ENCODE results near the gene AHRR.
"Not testable (repeated sequence)": the region's sequence is repeated elsewhere in the genome, so short reads cannot be mapped to it uniquely, and the experiment has no call there.

Gene AHRR

DNA sequence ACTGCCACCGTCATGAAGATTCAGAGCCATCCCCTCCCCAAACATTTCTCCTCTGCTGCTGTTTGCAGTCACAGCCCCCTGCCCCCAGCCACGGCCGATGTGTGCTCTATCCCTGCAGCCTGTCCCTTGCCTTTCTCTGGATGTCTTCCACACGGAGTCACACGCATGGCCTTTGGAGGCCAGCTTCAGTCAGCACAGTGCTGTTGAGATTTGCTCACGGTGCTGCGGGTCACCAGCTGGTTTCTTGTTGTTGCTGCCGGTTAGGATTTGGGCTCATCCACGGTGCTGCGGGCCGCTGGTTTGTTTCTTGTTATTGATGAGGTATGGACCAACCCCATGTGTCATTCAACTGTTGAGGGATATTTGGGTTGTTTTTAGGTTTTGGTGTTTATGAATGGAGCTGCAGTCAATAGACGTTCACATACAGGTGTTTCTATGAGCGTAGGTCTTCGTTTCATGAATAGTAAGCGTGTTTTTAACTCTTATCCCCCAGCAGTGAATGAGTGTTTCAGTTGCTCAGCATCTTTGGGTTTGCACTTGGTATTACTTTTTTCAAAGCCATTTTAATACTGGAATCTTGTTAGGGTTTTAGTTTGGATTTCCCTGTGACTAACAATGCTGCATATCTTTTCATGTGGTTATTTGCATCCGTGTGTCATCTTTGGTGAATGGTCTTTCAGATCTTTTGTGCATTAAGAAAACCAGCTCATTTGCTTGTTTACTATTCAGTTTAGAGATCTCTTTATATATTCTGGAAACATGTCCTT, 57.6 kb downstream of the AHRR start:
- no peak for DNase-seq (ENCODE audit: low spot score)

DNA sequence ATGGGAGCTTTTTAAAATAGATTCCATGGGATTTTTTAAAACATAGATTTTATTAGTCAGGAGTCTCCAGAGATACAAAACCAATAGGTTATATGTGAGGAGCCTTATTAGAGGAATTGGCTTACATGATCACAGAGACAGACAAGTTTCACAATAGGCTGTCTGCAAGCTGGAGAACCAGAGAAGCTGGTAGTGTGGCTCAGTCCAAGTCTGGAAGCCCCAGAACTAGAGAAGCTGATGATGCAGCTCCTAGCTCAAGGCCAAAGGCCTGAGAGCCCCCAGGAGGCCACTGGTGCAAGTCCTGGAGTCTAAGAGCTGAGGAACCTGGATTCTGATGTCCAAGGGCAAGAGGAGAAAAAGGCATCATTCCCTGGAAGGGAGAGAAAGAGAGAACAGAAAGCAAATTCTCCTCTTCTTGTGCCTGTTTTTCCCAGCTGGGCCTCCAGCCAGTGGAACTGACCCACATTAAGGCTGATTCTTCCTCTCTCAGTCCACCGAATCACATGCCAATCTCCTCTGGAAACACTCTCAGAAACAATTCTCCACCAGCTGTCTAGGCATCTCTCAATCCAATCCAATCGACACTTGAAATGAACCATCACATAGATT, 59.3 kb downstream of the AHRR start:
- DNase-seq (ENCODE audit: low spot score): no peak

DNA sequence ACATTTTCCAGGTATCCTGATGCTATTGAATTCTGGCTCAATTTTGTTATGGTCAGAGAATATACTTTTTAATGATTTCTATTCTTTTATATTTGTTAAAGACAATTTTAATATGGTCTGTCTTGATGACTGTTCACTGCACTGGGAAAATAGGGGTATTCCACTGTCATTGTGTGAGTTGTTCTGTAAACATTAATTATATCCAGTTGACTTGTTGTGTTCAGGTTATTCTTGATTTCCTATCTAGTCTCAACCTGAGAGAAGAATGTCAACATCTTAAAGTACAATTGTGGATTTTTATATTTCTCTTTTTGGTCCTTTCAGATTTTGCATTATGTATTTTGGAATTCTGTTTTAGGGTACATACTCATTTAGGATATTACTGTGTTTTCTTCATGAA, 61.6 kb downstream of the AHRR start:
- no peak for DNase-seq (ENCODE audit: low spot score)

DNA sequence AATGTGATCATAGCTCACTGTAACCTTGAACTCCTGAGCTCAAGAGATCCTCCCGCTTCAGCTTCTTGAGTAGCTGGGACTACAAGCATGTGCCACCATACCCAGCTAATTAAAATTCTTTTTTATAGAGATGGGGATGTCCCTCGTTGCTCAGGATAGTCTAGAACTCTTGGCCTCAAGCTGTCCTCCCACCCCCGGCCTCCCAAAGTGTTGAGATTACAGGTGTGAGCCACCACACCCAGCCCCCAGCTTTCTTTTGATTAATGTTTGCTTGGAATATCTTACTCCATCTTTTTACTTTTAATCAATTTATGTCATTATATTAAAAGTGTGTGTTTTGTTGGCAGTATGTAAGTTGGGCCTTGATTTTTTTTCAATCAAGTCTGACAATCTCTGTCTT, 62.1 kb downstream of the AHRR start:
- DNase-seq (ENCODE audit: low spot score): no peak

DNA sequence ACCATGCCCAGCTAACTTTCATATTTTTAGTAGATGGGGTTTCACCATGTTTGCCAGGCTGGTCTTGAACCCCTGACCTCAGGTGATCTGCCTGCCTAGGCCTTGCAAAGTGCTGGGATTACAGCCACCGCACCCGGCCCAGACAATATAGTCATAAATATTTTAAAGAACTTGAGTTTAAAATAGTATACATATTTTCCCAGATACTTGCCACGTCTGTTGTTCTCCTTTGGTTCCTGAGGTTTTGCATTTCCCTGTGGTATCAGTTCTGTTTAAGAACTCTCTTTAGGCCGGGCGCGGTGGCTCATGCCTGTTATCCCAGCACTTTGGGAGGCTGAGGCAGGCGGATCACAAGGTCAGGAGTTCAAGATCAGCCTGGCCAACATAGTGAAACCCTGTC, 63.1 kb downstream of the AHRR start:
- DNase-seq (ENCODE audit: low spot score): not testable (repeated sequence)

DNA sequence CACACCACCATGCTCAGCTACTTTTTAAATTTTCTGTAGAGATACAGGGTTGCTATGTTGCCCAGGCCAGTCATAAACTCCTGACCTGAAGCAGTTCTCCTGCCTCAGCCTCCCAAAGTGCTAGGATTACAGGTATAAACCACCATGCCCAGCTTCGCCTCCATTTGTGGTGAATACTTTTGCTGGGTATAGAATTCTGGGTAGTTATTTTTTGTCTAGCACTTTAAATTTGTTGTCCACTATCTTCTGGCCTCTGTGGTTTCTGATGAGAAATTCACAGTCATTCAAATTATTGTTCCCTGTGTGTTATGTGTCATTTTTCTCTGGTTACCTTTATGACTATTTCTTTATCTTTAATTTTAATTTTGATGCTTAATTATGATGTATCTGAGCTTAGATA, 63.8 kb downstream of the AHRR start:
- no peak for DNase-seq (ENCODE audit: low spot score)

DNA sequence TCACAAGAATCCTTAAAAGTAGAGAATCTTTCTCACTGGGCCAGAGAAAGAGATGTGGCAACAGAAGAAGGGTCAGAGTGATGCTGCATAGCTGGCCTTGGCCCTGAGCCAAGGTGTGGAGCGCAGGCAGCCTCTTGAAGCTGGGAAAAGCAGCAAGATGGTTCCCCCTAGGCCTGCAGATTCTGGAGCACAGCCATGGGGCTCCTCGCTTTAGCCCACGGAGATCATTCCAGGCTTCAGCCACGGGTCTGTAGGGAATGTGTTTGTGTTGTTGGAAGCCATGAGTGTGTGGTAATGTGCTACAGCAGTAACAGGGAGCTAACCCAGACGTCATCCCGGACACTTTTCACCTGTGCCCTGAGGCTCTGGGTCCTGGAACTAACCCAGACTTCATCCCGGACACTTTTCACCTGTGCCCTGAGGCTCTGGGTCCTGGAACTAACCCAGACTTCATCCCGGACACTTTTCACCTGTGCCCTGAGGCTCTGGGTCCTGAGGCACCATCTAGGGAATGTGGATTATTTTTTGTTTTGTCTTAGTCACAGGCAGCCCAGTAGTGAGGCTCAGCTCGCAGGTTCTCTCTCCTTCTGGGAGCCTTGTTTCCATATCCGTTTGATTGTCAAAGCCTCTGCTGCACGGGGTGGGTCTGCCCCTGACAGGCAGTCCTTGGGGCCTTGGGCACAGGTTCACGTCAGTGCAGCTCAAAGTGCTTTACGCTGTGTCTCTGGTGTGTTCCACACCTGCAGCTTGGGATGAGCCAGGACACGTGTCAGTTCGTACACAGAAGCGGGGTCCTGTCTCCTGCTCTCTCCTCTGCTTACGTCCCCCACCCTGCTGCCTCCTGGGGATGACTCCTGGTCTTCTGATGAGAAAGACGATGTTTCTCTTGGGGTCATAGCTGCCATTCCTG, 65.2 kb downstream of the AHRR start:
- DNase-seq (ENCODE audit: low spot score): no peak

DNA sequence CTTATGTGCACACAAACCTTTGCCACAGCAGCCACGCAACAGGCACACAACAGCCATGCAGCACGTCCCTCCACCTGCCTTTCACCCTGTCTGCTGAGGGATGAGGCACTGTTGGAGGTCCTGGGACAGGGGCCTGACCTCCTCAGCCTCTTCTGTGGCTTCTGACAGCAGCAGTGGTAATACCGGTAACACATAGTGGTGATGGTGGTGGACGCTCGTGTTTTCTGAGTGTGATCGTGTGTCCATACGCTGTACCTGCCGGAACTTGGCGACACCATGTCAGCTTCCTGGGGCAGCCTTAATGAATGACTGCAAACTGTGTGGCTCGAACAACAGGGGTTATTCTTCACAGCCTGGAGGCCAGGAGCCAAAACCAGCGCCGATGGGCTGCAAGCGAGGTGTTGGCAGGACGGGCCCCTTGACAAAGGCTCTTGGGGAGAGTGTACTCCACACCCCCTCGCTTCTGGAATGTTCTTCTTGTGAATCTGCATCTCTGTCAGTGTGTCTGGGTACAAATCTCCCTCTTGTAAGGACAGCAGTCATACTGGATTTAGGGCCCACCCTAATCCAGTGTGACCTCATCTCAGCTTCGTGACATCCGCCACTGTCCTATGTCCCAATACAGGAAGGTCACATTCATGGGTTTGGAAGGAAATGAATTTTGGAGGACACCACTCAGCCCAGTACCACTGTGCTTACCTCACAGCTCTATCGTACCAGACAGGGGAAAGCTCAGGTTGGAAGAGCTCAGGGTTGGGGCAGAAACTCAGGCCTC, 66.2 kb downstream of the AHRR start:
- DNase-seq (ENCODE audit: low spot score): no peak

DNA sequence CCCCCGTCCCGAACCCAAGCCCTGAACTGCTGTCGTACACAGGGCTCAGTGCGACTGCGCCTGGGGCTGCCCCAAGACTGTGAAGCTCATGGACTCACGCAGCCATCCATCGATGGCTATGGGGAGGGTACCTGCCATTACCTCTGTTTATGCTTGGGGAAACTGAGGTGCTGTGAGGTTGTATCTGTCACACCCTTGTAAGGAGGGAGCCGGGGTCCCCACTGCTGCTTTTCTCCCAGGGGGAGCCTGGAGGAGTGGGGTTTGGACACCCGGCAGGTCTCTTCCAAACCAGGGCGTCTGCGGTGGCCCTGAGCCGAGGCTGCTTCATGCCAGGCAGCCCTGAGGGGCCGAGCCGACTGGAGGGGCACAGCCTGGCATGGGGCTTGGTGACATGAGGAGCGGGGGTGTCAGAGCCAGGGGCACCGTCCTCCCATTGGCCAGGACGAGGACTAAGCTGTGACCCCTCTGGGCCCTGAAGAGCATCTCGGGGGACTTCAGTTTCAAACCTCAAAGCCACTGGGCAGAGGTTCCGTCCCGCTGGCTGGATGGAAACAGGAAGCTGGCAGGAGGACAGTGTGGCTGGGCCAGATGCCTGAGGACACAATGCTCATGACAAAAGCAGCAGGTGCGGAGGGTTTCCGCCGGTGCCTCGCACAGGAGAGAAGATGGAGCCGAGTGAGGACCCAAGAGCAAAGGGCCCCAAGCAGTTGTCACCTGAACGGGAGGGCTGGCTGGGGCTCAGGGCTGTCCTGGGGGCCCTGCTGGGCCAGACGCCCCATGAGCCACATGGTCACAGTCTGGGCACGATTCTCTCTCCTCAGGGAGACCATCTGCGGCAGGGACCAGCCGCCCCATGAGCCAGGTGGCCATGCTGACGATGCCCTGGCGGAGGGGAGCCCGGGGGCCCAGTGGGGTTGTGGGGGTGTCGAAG, 67.0 kb downstream of the AHRR start:
- DNase-seq (ENCODE audit: low spot score): no peak

DNA sequence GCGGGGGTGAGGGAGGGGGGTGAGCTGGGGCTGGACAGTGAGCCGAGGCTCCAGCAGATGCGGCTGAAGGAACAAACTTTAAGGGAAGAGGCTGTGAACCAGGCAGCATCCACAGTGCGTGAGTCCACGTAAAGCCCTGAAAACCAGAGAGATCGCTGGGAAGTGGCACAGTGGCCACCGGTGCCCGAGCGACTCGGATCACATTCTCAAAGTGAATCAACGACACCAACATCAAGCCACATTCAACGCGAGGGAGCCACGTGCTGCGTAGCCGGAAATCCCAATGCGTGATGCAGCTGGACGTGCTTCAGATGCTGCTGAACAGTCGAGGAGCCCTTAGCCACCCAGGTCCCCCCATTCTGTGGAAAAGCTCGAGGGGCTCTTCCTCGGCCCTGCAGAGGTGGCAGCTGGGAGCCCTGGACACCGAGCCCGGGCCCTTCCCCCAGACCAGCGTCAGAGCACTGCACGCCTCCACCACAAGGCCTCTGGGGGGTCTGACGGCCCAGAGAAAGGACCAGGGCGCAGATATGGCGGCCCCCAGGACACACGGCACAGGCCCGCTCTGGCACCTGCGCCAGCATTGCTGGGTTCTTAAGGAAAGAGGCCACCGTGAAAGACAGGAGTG, 67.8 kb downstream of the AHRR start:
- no peak for DNase-seq (ENCODE audit: low spot score)

DNA sequence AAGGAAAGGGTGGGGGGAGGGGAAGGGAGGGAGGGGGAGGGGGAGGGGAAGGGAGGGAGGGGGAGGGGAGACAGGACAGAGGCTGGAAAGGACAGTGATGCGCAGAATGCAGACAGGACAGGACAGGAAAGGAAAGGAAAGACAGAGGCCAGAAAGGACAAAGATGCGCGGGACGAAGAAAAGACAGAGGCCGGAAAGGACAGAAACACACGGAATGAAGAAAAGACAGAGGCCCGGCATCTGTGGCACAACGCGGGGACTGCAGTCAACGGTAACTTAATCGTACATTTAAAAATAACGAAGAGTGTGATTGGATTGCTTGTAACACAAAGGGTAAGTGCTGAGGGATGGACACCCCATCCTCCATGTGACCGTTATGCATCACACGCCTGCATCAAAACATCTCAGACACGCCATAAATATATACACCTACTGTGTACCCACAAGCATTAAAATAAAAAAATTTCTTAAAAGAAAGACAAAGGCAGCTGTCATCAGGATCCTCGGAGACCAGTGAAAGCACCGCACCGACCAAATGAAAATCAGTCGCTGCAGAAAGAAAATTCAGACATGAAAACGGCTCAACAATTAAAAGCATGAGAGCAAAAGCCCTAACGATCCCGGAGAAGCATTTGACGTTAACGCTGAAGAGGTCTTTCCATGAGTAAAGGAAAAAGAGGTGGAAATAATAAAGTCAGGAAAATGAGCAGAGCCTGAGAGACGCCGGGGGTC, 68.5 kb downstream of the AHRR start:
- no peak for DNase-seq (ENCODE audit: low spot score)

DNA sequence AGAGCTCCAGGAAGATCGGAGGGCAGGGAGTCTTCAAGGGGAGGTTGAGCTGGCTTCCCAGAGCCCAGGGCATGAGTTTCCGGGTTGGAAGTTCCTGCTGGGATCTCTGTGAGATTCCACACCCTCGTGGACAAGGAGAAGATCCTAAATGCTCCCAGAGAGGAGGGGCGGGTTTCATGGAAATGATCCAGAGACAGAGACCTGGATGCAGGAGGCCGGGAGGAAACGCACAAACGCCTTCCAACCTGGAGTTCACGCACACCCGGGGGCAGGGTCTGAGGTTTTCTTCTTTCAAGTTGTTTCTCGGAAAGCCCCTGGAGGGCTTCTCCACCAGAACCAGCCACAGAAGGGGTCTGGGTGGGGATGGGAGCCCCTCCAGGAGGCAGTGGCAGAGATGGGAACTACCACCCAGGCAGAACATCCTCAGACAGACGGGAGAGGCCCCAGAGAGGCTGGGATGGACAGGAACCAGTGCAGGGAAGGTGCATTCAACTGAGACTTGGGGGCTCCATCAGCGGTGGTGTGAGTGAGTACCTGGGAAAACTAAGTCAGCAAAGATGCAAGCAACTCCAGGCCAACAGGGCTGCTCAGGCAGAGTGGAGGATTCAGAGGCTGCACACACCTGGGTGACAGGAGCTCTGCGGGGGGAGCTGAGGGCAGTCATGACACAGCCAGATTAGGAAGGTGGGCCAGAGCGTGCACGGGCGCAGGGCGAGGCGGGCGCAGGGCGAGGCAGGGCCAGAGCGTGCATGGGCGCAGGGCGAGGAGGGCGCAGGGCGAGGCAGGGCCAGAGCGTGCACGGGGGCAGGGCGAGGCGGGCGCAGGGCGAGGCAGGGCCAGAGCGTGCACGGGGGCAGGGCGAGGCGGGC, 69.3 kb downstream of the AHRR start:
- no peak for DNase-seq (ENCODE audit: low spot score)

DNA sequence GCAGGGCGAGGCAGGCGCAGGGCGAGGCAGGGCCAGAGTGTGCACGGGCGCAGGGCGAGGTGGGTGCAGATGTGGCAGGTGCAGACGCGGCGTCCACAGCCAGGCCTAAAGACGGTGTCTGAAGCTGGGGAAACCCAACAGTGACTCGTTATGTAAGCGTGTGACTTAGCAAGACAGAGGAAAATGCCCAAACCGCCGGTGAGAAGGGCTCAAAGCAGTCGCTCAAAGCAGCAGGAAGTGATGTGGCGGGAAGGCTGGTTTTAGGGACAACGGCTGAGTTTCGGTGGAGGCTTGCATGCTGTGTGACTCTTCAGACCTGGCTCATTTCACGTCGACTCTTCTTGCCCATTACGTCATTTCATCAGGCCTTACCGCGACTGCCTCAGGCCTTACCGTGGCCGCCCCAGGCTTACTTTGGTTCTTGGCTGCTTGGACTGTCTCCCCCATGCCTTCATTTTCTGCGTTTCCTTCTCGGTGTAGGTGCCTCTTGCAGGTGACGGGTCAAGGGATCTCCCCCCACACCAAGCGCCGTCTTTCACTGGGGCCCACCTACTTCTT, 71.0 kb downstream of the AHRR start:
- DNase-seq (ENCODE audit: low spot score): no peak

DNA sequence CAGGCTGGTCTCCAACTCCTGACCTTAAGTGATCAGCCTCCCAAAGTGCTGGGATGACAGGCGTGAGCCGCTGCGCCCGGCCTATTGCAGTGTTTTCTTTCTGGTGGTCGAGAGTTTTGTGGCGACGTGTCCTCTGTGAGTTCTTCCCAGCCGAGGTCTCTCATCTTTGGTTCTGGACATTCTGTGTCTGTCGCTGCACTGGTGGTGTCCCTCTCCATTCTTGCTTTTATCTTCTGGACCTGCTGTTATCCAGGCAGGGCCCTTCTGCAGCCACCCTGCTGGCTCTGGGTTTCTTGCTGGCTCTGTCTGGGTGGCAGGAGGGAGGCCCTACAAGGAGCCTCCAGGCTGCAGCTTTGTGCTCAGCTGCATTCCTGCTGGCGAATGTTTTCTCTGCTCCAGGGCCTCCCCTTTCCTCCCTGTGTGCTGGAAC, 72.3 kb downstream of the AHRR start:
- DNase-seq (ENCODE audit: low spot score): no peak

DNA sequence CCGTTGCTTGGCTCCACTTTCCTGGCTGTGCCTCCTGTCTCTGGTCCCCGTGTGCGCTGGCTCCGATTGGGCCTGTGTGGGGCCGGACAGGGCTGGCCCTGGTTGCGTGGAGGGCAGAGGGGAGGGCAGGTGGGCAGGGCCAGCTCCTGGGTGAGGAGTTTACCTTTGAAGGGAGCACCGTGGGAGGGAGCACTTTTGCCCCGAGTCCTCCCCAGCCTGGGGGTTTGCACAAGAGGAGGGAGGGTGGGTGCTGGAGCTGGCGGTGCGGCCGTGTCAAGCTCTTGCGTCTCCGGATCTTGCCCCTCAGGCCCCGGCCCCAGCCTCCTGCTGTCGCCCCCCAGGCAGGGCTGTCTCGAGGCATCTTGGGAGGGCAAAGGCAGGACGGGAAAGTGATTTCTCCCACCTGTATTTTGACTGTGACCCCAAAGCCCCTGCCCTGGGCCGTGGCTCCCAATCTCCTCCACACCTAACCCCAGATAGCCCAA, 73.2 kb downstream of the AHRR start:
- DNase-seq (ENCODE audit: low spot score): no peak

DNA sequence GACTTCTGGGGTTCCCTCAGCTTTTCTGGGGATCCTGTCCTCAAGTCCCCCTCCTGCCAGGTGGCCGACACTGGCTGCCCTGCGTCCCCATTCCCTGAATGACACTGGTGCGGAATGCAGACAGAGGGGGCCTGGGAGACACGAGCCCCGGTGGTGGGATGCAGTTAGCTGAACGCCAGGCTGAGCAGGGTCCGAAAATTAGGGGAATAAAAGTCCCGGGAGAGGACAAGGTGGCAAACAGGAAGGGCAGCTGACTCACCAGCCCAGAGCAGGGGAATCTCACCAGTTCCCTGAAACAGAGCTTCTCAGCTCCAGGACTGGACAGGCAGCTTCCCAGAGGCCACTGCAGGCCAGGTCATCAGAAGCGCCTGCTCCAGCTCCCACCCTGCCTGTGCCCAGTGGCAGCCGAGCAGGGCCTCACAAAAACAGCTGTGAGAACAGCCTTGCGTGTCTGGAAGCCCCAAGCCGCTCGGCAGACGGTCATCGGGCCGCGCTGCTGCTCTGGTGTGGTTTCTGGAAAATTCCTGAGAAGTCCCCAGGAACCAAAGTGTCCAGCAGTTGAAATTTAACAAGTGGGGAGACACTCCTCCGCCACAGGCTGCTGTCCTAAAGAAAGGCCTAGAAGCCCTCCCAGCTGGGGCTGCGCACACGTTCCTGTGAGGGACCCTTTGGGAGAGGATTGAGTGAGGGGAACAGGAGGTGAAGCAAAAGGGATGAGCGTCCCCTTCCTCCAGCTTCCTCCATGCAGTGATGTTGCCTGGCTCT, 73.8 kb downstream of the AHRR start:
- DNase-seq (ENCODE audit: low spot score): no peak

DNA sequence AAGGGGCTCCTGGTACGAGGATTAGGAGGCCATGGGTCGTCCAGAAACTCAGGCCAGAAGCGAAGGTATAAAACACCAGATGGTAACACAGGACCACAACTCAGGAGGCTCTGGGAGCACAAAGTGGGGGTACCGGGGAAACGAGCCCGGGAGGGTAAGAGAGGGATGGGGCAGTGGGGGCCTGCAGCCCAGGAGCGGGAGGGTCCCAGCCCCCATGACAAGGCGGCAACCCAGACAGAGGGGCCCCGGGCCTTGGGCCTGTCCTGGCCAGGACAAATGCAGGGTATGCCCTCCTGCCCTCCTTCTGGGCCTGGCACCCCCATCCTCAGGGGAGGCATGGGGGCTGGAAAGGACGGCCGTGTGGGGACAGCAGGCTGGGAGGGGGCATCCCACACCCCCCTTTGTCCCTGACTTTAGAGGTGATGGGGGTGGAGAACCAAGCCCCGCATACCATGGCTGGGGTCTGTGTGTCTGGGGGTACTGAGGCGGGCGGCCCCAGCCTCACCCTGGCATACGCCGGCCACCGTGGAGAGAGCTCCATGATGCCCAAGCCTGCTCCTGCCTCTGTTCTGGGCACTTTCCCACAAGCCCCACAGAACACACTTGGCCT, 74.5 kb downstream of the AHRR start:
- no peak for DNase-seq (ENCODE audit: low spot score)
